ENCODE data around the gene OR2AE1. TPM values are rescaled to one million over a fixed set of nuclear protein-coding genes. Genes with fewer than 3 reads are reported as not detected.

OR2AE1 gene
- total RNA-seq, 6 donors from 2014 or later = 0.59 to 0.67 TPM; not detected in 4

DNA sequence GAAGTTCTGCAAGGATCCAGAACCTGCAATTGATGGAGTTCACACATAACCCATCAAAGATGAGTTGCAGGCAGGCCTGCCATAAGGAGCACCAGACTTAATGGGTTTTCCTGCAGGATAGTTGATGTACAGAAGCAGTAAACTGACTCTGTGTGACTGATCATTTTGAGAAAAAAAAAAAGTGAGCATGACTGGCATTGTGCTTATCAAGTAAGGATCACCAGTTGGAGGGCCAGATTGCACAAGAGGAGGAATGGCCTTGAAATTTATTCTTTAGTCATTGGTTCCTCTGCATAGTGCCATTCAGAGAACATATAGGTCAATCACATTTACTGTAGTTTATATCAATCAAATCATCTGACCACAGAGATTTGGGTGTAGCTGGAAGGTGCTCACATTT, 45.2 kb downstream of the OR2AE1 start:
- ATAC-seq (ENCODE audit: low FRiP score in 2 of 2) = no peak

DNA sequence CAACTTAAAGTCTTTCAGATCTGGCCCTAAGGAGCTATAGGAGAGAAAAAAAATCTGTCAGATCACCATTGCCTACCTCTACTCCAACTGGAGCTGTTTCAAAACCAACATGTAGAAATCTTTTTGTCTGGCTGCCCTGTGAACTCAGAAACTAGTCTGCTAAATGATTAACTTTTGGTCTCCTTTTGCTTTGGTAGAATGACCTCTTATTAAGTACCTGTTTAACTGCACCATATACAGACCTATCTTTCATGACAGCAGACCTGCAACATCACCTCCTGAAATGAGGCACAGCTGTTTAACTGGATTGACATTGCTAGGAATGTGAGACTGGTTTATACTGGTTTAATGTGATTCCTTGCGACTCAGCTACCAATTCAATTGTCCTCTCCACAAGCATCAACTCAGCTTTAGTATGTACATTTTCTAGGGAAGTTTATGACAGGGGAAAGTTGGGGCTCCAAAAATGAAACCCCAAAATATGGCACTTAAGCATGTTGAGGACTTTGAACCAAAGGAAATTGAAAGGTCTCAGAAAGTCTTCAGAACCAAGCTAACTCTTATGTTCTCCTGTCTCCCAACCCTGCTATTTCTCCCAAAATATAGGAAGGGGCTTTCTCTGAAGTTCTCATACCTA, 47.2 kb downstream of the OR2AE1 start:
- Histone ChIP-seq H3K4me3 (no peak overlapping the region), H3K27me3 (no peaks in the 10 kb centered on the region), H3K27ac (peak overlapping the region in 1 of 4 donors; percentile 13), H3K4me1 (peaks cover 0 to 10% (median 0%) of the 10 kb centered on the region in 4 donors), H3K36me3 (no peaks in the 10 kb centered on the region), H3K9me3 (no peaks in the 10 kb centered on the region)
- no peak for TF ChIP-seq POLR2A (IDR thresholded peaks at IDR 0.05)
- TF ChIP-seq, protein P1, sequence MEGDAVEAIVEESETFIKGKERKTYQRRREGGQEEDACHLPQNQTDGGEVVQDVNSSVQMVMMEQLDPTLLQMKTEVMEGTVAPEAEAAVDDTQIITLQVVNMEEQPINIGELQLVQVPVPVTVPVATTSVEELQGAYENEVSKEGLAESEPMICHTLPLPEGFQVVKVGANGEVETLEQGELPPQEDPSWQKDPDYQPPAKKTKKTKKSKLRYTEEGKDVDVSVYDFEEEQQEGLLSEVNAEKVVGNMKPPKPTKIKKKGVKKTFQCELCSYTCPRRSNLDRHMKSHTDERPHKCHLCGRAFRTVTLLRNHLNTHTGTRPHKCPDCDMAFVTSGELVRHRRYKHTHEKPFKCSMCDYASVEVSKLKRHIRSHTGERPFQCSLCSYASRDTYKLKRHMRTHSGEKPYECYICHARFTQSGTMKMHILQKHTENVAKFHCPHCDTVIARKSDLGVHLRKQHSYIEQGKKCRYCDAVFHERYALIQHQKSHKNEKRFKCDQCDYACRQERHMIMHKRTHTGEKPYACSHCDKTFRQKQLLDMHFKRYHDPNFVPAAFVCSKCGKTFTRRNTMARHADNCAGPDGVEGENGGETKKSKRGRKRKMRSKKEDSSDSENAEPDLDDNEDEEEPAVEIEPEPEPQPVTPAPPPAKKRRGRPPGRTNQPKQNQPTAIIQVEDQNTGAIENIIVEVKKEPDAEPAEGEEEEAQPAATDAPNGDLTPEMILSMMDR (IDR thresholded peaks at IDR 0.05) = no peak
- TF ChIP-seq POLR2AphosphoS5 (IDR thresholded peaks at IDR 0.05) = no peak
- no peak for TF ChIP-seq EP300 (IDR thresholded peaks at IDR 0.05)
- 79 to 81% methylated on average over 1 of the region's 1 CpG for WGBS, 2 donors
- DNase-seq (no peak), ATAC-seq (ENCODE audit: low FRiP score in 2 of 2) (no peak)

More for the DNA sequence above, 45.2 kb downstream of the OR2AE1 start:
- H3K27me3 ChIP-seq = no peaks in the 10 kb centered on the region
- H3K4me1 ChIP-seq = peaks cover 0 to 8% (median 0%) of the 10 kb centered on the region in 4 donors
- H3K36me3 ChIP-seq = no peaks in the 10 kb centered on the region
- no peak for DNase-seq
- TF ChIP-seq POLR2A (IDR thresholded peaks at IDR 0.05) (no peak), POLR2AphosphoS5 (IDR thresholded peaks at IDR 0.05) (no peak), EP300 (IDR thresholded peaks at IDR 0.05) (no peak)
- TF ChIP-seq, protein P1 (IDR thresholded peaks at IDR 0.05) = no peak
- no peaks in the 10 kb centered on the region for H3K9me3 ChIP-seq
- no peak overlapping the region for H3K27ac ChIP-seq
- no peak overlapping the region for H3K4me3 ChIP-seq

GRCh38 chr7:99828811-99829210, 48.0 kb downstream of the OR2AE1 start:
- TF ChIP-seq, protein P1 (IDR thresholded peaks at IDR 0.05) = no peak
- TF ChIP-seq EP300 (IDR thresholded peaks at IDR 0.05) = no peak
- no peak for TF ChIP-seq POLR2AphosphoS5 (IDR thresholded peaks at IDR 0.05)
- TF ChIP-seq POLR2A (IDR thresholded peaks at IDR 0.05) = no peak
- Histone ChIP-seq H3K9me3 (no peaks in the 10 kb centered on the region), H3K27me3 (no peaks in the 10 kb centered on the region), H3K4me1 (peaks cover 0 to 10% (median 0%) of the 10 kb centered on the region in 4 donors), H3K4me3 (no peak overlapping the region), H3K36me3 (no peaks in the 10 kb centered on the region), H3K27ac (peak overlapping the region in 1 of 4 donors; percentile 25)
- DNase-seq (no peak), ATAC-seq (ENCODE audit: low FRiP score in 2 of 2) (no peak)

DNA sequence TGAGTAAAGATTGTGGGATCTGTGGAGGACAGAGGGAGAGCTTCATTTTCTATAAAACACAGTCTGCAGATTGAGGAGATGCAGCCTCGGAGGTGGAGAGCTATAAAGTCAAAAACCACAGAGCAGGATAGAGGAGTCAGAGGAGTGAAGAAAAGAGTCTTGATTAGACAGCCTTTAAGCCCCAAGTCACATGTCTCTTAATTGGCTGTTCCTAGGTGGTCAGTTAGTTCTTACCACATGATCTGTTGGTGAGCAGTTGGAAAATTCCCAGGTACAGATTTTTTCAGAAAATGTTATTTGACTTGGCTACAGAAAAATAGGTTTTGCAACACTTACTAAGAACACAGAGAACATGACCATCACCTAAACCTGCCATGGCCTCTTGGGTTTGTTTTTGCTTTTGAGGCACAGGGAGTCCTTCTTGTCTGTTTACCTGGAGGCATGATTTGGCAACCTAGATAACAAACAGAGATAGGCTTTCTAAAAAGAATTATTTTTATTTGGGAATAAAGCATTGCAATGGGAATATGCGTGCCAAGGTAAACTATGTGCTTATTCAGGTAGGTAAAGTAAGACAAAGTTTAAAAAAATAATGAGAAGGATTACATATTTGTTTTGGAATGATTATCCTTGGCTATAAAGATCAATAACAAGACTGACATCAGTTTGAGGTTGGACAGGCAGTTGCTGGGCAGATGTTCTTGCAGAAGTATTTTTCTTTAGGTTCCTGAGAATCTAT, 49.6 kb downstream of the OR2AE1 start:
- no peaks in the 10 kb centered on the region for H3K27me3 ChIP-seq
- TF ChIP-seq POLR2A (IDR thresholded peaks at IDR 0.05) (no peak), EP300 (IDR thresholded peaks at IDR 0.05) (peak in 1 of 4 donors; percentile 18)
- peaks cover 0 to 10% (median 0%) of the 10 kb centered on the region in 4 donors for H3K4me1 ChIP-seq
- WGBS, 2 donors = 64 to 69% methylated on average over 2 of the region's 2 CpGs
- no peaks in the 10 kb centered on the region for H3K36me3 ChIP-seq
- DNase-seq (peak in 1 of 2 donors; percentile 34), ATAC-seq (ENCODE audit: low FRiP score in 2 of 2) (peak in 1 of 2 donors; percentile 53)
- H3K27ac ChIP-seq = peak overlapping the region in 1 of 4 donors; percentile 55
- H3K9me3 ChIP-seq = no peaks in the 10 kb centered on the region
- no peak overlapping the region for H3K4me3 ChIP-seq

Small RNAs within 50 kb of the gene (small RNA-seq; reads per million reads assigned to genes)
- 0 reads per million in 4 donors for gene AC011904.1
- 0 reads per million in 4 donors for gene CYP3A52P

Other genes with a start within 250 kb of the OR2AE1 start
- 10 to 100 TPM in 5 of 6 donors, 1 to 10 TPM in 1; 8.0 to 25.2 (median 14.2) TPM for gene CYP3A5, start 197.0 kb downstream of the OR2AE1 start, total RNA-seq
- gene CYP3A7, start 141.8 kb downstream of the OR2AE1 start, total RNA-seq = 1 to 10 TPM in 4 of 6 donors, under 1 TPM in 1, not detected in 1; 0.69 to 1.7 (median 1.1) TPM
- 1 to 10 TPM in 1 of 6 donors, under 1 TPM in 2, not detected in 3; 0.34 to 1.5 (median 0.46) TPM for gene CYP3A4, start 92.8 kb downstream of the OR2AE1 start, total RNA-seq
- gene CYP3A43, start 49.0 kb downstream of the OR2AE1 start, total RNA-seq = not detected
- 100 to 1,000 TPM in 1 of 6 donors, 10 to 100 TPM in 5; 31.2 to 107 (median 42.1) TPM for gene TRIM4, start 42.5 kb upstream of the OR2AE1 start, total RNA-seq
- 1 to 10 TPM in 1 of 6 donors, under 1 TPM in 2, not detected in 3; 0.24 to 3.1 (median 0.31) TPM for gene GJC3, start 52.6 kb upstream of the OR2AE1 start, total RNA-seq
- 10 to 100 TPM in 5 of 6 donors, 1 to 10 TPM in 1; 2.3 to 35.6 (median 28.8) TPM for gene AZGP1, start 99.0 kb upstream of the OR2AE1 start, total RNA-seq
- gene ZKSCAN1, start 138.6 kb upstream of the OR2AE1 start, total RNA-seq = 10 to 100 TPM; 19.3 to 50.4 (median 36.9) TPM
- gene ZSCAN21, start 172.7 kb upstream of the OR2AE1 start, total RNA-seq = 10 to 100 TPM in 4 of 6 donors, 1 to 10 TPM in 2; 8.6 to 17.8 (median 10.8) TPM
- 10 to 100 TPM; 18.4 to 50.3 (median 22.8) TPM for gene ZNF3, start 204.7 kb upstream of the OR2AE1 start, total RNA-seq
- gene COPS6, start 211.9 kb upstream of the OR2AE1 start, total RNA-seq = 100 to 1,000 TPM in 1 of 6 donors, 10 to 100 TPM in 5; 23.4 to 217 (median 53.9) TPM
- 10 to 100 TPM; 29.3 to 78.6 (median 44.1) TPM for gene MCM7, start 224.4 kb upstream of the OR2AE1 start, total RNA-seq
- 100 to 1,000 TPM in 1 of 6 donors, 10 to 100 TPM in 5; 17.3 to 142 (median 19.4) TPM for gene AP4M1, start 224.6 kb upstream of the OR2AE1 start, total RNA-seq
- 10 to 100 TPM; 33.4 to 76.5 (median 53.0) TPM for gene TAF6, start 242.3 kb upstream of the OR2AE1 start, total RNA-seq
- gene CNPY4, start 242.6 kb upstream of the OR2AE1 start, total RNA-seq = 10 to 100 TPM in 2 of 6 donors, 1 to 10 TPM in 4; 2.9 to 14.6 (median 6.5) TPM
- gene MBLAC1, start 249.9 kb upstream of the OR2AE1 start, total RNA-seq = 10 to 100 TPM in 1 of 6 donors, 1 to 10 TPM in 5; 1.0 to 11.4 (median 3.3) TPM

Data from upper lobe of left lung (tissue), 6 donors.